Measurements from ENCODE around the gene CLASRP.

Gene CLASRP

DNA sequence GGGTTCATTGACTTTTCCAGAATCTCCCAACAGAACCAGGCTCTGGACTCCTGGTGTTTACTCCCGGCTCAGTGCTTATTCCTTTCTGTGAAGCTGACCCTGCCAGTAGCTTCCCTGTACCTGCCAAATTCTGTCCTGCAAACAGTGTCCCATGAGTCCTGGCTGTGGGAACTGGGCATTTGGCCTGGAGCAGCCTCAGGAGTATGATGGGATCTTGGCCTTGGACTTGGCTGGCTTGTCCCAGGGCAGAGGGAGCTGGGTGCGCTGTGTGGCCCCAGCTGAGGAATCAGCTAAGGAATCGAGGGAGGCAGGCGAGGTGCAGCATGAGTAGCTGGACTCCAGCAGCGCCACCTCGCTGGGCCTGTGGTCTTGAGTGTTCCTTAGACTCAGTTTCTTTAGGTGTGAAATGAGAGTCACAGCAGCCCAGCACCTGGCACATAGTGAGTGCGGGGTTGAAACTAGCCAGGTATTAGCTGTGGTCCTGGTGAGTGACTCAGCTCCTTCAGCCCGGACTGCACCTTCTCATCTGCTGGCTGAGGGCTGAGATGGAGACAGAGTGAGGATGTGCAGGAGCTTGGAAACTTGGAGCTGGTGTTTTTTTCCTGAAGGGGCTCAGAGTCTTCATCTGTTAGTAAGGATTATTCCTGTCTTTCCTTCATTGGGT, 10.4 kb downstream of the CLASRP start:
- H3K4me3 ChIP-seq (ENCODE audit: low read depth, low read length) = no peak overlapping the region
- DNase-seq (ENCODE audit: low read depth) = no peak
- TF ChIP-seq, protein P1, sequence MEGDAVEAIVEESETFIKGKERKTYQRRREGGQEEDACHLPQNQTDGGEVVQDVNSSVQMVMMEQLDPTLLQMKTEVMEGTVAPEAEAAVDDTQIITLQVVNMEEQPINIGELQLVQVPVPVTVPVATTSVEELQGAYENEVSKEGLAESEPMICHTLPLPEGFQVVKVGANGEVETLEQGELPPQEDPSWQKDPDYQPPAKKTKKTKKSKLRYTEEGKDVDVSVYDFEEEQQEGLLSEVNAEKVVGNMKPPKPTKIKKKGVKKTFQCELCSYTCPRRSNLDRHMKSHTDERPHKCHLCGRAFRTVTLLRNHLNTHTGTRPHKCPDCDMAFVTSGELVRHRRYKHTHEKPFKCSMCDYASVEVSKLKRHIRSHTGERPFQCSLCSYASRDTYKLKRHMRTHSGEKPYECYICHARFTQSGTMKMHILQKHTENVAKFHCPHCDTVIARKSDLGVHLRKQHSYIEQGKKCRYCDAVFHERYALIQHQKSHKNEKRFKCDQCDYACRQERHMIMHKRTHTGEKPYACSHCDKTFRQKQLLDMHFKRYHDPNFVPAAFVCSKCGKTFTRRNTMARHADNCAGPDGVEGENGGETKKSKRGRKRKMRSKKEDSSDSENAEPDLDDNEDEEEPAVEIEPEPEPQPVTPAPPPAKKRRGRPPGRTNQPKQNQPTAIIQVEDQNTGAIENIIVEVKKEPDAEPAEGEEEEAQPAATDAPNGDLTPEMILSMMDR (conservative IDR thresholded peaks at IDR 0.05; ENCODE audit: low read depth, low read length) = no peak

DNA sequence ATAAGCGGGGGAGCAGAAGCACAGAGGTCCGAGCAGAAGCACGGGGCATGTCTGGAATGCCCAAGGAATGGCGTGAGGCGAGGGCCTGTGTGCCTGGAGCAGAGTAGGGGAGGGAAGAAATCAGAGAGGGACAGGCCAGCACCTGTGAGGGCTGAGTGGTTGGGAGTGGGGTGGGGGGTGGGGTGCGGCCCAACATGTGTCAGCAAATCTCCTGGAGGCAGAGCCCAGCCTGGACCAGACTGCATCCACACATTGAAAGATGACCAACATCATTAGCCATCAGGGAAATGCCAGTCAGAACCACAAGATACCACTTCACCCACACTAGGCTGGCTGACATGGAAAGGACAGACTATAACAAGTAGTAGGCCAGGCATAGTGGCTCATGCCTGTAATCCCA, 11.2 kb downstream of the CLASRP start:
- DNase-seq (ENCODE audit: low read depth) = no peak
- H3K4me3 ChIP-seq (ENCODE audit: low read depth, low read length) = no peak overlapping the region
- TF ChIP-seq, protein P1 (conservative IDR thresholded peaks at IDR 0.05; ENCODE audit: low read depth, low read length) = no peak

- no peak overlapping the region for H3K4me3 ChIP-seq (ENCODE audit: low read depth, low read length)
- TF ChIP-seq, protein P1 (conservative IDR thresholded peaks at IDR 0.05; ENCODE audit: low read depth, low read length) = no peak
- no peak for DNase-seq (ENCODE audit: low read depth)
Measured at GRCh38 chr19:45051929-45052579, 13.2 kb downstream of the CLASRP start.

DNA sequence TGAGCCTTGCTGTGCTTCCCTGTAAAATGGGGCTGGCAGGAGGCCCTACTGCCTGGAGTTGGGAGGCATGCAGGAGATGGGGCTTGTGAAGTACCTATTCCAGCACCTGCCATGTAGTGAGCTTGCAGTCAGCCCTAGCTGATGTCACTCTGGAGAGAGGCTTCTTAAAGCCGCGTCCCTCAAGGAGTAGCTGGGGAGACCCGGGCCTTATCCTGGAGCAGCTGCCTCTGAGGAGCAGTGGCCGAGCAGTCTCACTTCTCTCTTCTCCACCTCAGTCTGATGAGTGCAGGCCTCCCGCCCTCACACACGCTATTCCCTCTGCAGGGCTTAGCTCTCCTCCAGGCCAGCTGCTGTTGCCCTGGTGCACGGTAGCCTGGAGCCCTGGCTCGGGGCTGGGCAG, 18.0 kb downstream of the CLASRP start:
- TF ChIP-seq, protein P1 (conservative IDR thresholded peaks at IDR 0.05; ENCODE audit: low read depth, low read length) = no peak
- no peak for DNase-seq (ENCODE audit: low read depth)
- H3K4me3 ChIP-seq (ENCODE audit: low read depth, low read length) = no peak overlapping the region

GRCh38 chr19:45057444-45057843, 18.6 kb downstream of the CLASRP start:
- H3K4me3 ChIP-seq (ENCODE audit: low read depth, low read length) = no peak overlapping the region
- DNase-seq (ENCODE audit: low read depth) = no peak
- TF ChIP-seq, protein P1 (conservative IDR thresholded peaks at IDR 0.05; ENCODE audit: low read depth, low read length) = no peak

DNA sequence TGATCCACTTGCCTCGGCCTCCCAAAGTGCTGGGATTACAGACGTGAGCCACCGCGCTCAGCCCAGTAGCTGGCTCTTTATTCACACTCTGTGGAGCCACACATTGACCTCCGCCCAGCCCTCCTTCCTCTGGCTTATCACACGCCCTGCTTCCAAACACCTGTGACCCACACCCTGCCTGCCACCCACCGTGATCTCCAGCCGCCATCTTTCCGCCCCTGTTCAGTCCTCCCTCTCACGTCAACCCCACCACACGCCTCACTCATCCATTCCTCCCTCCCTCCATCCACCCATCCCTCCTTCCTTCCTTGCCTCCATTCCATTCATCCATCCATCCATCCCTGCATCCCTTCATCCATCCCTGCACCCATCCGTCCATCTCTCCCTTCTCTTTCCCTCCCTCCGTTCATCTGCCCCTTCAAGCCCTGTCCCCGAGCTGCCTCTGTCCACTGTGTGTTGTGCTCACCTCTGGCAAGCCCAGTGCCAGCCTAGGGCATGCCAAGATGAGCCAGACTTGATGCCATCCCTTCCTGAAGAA, 19.8 kb downstream of the CLASRP start:
- TF ChIP-seq, protein P1 (conservative IDR thresholded peaks at IDR 0.05; ENCODE audit: low read depth, low read length) = no peak
- H3K4me3 ChIP-seq (ENCODE audit: low read depth, low read length) = no peak overlapping the region
- no peak for DNase-seq (ENCODE audit: low read depth)

Data from choroid plexus epithelial cell (primary cell).